NCI-H1417 (cell line): ENCODE results near the gene SSH3.

Experiments used
- DNase-seq, 3 experiments: peaks; one replicate each; lab custom pipeline; 2025; lab: John Stamatoyannopoulos, UW

The SSH3 gene

DNA sequence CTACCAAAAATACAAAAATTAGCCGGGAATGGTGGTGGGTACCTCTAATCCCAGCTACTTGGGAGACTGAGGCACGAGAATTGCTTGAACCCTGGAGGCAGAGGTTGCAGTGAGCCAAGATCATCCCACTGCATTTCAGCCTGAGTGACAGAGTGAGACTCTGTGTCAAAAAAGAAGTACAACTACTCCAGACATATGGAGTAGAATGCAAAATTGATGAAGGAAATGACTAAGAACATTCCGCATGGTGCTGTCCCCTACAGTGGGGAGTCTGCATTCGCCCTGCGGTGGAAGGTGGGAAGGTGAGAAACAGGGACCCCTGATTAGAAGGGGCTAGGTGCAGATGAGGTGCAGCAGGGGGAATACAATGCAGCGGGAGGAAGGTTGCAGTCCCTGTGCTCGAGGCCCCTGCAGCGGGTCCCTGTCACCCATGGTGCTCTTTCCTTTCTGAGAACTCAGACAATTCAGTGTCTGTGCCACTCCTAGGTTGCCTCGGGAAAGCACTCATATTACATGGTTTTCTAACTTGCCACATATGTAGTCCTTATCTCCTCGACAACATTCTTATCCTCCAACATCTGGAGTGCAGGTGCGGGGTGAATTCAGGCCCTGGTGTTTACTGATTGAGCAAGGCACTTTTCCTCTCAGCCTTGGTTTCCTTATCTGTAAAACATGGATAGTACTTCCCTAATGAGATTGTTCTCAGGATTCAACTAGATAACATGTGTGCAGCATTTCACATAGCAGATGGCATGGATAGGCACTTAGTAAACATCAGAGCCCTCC lies 44.8 kb downstream of the SSH3 start:
- DNase-seq, result no peak

DNA sequence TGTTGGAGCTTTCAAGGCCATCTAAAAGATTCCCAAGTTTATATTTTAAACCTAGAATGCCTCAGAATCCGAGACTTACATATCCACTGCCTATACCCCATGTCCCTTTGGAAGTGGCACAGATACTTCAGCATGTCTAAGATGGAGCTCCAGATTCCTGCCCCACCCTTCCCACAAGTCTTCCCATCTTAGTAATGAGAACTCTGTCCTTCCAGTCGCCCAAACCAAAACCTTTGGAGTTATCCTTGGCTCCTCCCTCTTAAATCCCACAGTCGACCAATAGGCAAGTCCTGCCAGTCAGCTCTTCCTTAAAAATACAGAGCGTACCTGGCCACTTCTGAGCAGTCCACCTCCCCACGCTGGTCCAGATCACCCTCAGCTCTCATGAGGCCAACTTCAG lies 45.7 kb downstream of the SSH3 start:
- DNase-seq, result no peak

DNA sequence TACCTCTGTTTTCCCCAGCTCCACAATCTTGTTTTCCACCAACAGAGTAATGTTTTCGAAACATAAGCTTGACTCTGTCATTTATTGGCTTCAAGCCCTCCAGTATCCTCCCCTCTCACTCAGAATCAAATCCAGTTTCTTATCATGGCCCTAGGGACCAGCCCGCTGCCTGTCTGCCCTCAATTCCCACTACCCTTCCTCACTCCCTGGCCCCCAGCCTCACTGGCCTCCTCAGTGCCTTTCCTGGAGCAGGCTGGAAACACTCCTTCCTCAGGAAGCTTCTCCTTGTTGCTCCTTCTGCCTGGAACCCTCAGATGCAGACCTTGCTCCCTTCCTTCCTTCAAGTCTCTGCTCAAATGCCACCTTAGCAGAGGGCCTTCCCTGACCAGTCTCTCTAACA lies 46.1 kb downstream of the SSH3 start:
- no peak for DNase-seq

DNA sequence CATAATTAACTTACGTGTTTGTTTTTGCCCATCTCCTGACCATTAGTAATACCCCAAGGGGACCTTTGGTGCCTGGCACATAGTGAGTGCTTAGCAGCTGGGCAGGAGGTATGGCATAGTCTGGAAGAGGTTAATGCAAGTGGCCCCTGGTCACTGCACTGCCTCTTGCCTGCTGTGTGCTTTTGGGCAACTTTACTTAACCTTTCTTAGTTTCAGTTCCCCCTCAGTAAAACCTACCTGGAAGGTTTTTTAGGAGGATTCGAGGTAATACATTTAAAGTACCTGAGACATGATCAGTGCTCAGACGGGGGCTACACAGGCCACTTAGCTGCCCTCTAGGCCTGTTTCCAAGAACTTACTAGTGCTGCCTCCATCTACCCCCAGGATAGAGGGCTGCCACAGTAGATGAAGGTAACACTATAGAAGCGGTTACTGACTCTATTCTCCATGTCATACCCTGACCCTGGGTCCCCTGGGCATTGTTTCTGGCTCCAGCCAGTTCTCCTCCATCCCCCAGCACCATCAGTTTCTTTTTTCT lies 46.7 kb downstream of the SSH3 start:
- no peak for DNase-seq

DNA sequence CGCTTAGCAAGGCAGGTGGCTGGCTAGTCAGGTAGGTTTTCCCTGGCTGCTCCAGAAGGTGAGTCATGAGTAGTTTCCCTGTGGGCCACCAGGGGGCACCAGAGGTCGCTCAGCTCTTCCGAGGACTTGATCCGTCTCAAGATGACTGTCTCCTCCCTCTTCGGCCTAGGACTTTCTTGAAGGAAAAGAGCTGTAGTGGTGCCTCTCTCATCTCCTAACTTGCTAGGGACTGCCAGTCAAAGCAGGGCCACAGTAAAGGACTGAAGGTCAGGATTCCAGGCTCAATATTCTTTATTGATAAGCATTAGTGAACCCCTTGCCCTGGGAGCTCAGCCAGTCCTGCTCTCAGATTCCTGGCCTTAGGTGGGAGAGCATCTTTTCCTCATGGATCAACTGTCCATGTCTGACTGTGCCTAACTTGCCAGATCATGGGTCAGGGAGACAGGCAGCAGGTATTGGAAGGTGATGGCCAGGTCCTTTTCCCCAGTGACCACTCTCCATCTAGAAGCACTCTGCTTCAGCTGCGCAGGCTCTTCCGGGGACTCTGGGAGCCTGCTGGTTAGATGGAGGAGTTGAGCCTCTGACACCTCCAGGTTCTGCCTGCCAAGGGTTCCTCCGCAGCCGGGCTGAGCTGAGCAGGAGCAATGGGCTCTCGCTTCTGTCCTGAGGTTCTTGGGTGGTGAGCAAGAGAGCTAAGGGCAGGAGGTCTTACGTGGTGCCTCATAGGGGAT lies 48.1 kb downstream of the SSH3 start:
- DNase-seq, result peak; percentile 55 to 78 (median 72)

DNA sequence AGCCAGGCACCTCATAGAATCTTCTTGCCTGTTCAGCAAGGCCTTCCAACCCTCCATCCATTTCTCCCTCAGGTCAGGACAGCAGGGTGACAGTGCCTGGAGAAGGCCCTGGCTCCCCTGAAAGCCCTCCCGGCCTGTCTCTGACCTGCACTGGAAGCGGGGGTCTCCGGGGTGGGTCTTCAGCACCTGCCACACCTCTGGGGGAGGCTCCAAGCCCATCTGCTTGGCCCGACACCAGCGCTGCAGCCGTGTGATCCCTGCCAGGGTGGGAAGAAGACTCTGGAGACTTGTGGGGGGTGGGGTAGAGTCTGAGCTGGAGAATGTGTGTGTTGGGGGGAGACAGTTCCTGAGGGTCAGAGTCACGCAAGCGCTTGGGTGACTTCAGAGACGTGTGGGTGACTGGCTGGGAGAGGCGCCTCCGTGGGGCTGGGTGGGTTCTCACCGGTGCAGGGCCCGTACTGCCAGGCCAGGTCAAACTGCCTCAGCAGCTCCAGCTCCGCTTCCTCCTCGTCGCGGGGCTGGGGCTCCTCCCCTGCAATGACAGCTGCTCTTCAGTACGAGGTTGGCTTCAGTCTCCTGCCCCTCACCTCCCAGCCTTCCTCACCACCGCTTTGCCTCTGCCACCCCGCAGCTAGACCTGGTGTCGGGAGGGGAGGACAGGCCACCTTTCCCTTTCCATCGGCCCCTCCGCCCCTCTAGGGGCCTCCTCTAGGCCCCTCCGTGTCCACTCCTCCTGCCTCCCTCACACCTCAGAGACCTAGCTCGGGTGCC lies 49.4 kb downstream of the SSH3 start:
- no peak for DNase-seq

DNA sequence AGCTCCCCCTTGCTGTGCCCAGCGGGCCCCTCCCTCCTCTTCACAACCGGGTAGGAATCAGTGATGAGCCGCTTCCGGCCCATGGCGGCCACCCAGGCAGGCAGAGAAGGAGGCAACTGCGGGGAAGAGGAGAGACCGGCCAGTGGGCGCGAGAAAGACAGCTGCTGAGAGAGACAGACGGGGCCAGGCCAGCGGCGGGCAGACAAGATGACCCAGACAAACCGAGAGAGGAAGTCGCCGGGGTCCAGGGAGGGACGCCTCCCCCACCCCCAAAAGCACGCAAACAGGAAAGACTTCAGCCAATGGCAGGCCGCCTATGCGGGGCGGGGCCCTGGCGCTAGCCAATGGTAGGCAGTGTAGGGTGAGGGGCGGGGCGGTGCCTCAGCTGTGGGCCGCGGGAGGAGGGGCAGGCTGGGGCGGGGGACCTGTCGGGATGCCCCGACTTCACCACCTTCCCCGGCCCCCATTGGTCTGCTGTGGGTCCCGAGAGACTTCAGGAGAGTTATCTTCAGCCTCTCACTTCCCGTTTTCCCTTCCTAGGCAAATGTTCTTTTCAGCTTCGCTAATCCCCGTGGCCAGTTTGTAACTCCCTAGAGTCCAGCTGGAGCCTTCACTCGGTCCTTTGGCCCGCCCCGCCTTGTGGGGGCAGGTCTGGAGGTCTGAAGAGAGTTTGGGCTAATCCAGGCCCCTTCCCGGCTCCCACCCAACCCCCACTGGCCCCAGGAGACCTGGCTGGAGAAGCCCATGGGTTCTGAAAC lies 50.2 kb downstream of the SSH3 start, which contains the start of gene POLD4:
TSS of gene POLD4 (minus strand) at position 230 of the 758 bp plus-strand sequence. CDS start at position 83, 147 bp downstream.
- peak; percentile 91 to 97 (median 96) for DNase-seq

DNA sequence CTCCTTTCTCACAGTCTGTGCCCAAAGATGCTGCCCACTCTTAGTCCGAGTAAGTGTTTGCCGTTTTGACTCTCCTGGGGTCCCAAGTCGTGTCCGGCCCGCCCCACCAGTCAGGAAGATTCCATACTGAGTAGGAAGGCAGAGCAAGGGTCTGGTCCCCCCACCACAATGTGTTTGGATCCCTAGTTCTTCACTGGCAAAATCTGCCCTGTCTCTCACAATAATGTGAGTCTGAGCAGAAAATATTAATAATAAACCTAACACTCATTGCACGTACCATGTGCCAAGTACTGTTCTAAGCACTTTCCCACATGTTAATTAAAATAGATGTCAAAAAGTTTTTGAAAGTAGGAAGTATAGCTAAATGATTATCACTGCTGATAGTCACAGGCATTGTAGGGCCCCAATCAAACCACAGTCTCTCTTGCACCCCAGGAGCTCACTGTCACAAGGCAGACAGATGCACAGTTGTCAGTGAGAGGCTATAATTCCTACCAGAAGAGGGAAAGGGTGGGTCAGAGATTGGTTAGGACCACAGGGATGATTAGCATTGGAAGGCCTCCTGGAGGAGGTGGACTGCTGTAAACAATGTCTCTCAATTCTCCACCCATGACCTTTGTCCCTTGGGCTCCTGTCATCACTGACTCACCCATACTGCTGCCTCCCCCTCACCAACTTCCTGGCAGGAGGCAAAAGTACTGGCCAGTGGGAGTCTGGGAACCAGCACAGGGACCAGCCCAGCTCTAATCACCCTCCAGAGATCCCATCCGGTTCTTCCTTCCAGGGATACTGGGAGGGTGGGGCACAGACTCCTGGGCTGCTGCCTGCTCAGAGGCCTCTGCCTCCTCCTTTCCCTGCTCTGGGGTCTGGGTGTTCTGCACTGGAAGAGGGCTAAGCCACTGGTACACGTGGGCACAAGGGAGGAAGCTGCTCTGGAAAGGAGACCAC lies 51.0 kb downstream of the SSH3 start:
- no peak for DNase-seq

DNA sequence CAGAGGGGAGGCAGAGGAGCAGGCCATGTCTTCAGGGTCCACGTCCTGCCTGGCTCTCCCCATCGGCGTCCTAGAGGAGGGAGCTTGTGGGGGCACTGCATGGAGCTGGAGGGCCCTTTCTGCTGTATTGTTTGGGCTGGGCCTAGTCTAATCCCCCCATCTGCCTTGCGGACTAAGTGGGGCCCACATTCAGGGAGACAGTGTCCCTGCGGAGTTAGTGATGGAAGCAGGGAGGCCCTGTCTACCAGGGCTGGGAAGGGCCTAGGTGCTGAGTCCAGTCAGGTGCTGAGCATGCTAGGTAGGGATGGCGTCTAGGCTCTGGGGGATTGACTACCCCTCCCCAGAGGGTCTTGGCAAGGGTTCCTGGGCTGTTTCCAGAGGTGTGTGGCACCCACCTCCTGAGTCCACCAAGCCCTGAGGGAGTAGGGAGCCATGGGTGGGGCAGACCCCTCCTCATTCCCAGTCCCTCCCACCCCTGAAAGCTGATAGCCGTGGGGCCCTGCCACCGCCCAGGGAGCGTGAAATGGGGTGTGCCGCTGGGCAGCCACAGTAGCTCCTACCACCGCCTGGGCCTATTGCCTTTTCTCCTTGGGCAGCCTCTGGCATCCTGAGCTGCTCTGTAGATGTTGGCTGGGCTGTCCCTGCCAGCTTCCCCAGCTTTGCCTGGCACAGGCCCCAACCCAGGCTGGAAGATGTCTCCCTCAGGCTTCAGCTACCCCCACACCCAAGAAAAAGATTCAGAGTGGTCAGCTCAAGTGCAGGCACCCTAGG lies 51.9 kb downstream of the SSH3 start:
- no peak for DNase-seq

DNA sequence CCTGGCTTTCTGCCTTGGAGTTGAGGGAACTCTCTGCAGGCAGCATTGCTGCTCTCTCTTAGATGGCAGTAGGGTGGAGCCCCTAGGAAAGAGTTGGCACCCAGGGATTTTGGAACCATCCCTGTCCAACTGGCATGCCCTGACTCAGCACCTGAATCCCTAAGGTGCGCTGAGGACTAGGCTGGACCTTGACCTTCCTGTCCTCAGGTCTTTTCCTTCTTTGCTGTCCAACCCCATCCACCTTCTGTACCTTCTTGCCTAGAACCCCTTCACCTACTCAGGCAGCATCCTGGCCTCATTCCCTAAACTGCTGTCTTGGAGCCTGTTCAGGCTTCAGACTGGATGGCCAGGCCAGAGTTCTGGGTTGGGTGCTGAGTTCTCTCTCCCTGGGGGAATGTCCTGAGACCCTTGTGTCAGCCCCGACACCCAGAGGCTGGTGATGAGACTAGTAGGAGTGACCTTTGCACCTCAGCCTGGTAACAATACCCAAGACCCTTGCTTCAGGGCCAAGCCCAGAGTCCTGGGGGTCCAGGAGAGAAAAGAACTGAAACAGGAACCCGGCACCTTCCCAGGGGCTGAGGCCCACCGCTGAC lies 52.6 kb downstream of the SSH3 start:
- no peak for DNase-seq

DNA sequence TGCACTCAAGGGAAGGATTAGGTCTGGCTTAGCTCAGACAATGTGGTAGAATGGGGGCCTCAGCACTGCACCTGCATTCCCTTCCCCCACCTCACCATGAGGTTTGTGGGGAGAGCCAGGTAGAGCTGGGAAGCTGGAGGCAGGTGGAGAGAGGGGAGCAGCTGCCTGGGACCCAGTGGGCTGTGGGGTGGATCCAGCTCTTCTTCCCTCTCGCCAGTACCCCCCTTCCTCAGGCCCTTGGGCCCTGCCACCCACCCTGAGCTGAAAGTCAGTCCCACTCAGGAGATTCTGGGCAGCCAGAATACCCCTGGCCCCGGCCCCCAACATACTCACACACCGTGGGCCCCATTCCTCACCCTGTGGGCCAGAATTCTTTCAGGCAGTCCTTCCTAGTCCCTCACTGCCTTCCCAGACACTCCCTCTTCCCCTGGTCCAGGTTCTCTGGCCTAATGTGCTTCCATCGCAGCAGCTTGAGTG lies 53.1 kb downstream of the SSH3 start:
- DNase-seq, result no peak

DNA sequence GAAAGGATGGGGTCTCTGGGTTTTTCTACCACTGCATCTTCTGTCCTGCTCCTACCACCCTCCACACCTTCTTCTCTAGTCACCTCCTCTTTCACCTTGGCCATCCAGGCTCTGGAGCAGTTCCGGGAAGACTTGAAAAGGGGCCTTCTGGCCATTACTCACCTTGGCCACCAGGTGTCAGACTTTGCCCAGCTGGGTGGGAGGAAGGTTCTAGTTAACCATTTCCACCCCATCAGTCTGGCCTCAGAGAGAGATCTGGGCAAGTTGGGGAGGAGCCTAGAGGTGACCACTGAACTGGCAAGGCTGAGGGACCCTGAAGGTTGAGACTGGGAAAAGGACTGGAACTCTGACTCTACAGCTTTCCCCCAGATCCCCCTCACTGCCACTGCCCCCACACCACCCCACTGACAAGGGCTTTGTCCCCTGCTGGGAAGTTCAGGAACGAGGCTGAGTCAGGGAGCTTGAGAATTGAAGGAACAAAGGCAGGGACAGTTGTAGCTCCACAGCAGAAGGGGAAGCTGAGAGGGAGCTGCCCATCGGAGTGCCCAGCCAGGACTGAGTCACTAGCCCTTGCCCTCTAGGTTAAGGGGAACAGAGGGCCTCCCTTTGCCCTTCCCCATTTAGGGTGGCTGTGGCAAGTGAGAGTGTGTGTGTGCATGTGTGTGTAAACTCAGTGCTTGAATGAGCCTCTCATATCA lies 53.7 kb downstream of the SSH3 start:
- peak; percentile 66 to 84 (median 68) for DNase-seq

DNA sequence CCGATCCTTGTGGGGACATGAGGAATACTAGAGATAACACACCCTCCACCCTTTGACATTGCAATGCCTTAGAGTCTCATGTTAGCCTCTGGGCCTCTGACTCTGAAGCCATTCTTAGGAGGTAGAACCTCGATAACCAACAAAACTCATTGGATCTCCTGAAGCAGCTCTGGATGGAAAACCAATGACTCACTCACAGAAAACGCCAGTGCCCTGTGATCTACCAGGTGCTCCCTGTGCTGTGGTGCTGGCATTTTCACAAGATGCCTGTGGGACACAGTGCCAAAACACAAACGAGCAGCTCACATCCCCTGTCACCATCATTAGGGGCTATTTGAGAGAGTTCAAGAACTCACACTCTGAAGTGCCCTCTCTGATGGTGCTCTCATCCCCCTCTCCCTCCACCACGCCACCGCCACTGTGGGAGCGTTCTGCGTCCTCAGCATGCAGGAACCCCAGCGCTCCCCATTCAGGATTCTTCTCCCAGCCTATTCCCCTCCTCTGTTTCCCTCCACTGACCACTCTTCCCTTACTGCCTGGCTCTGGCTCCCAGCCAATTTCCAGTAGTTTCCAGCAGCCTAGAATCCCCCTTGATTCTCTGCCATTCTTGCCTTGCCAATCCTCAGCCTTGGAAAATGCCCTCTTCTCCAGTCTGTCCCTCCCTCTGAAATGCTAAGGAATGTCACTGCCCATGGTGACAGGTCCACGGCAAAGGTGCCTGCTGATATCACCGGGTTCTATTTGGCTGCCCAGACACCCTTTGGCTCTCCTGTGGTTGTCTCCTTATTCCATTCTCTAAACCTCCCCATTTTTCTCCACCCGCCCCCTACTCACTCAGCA lies 54.7 kb downstream of the SSH3 start:
- DNase-seq, result no peak
